Fibroblast of pulmonary artery (primary cell): Measurements from ENCODE around the gene CYP19A1.

Experiments used
- DNase-seq: peaks from one replicate; pipeline ENCODE4 v3.0.0-alpha.2; 2010; ENCODE audit warnings: low read depth
- H3K4me3 ChIP-seq: replicated peaks from 2 replicates; pipeline ENCODE4 v1.5.1; 2011; ENCODE audit warnings: low read depth, mild to moderate bottlenecking, control low read depth, low read length, moderate library complexity
- CTCF ChIP-seq: IDR thresholded peaks from 2 replicates; pipeline ENCODE4 v1.5.1; 2011; ENCODE audit warnings: mild to moderate bottlenecking, control low read depth, low read length, inconsistent platforms; ENCODE audit errors: missing control alignments

The CYP19A1 gene

GRCh38 chr15:51331141-51331540 is 7.3 kb downstream of the CYP19A1 start:
- peak; percentile 64 for DNase-seq
- H3K4me3 ChIP-seq, result no peak overlapping the region
- TF ChIP-seq CTCF, result no peak

- DNase-seq, result no peak
Observed at GRCh38 chr15:51328926-51329325, 9.5 kb downstream of the CYP19A1 start.

GRCh38 chr15:51327081-51327480 is 11.3 kb downstream of the CYP19A1 start:
- DNase-seq, result no peak
- no peak for TF ChIP-seq CTCF
- no peak overlapping the region for H3K4me3 ChIP-seq

More at GRCh38 chr15:51328926-51329325, 9.5 kb downstream of the CYP19A1 start:
- no peak for TF ChIP-seq CTCF
- H3K4me3 ChIP-seq, result no peak overlapping the region

- no peak overlapping the region for H3K4me3 ChIP-seq
- DNase-seq, result no peak
- no peak for TF ChIP-seq CTCF
Observed at GRCh38 chr15:51325167-51325566, 13.2 kb downstream of the CYP19A1 start.

- H3K4me3 ChIP-seq, result no peak overlapping the region
- no peak for TF ChIP-seq CTCF
- DNase-seq, result no peak
Observed at GRCh38 chr15:51323749-51324148, 14.6 kb downstream of the CYP19A1 start.

GRCh38 chr15:51322621-51323296 is 15.6 kb downstream of the CYP19A1 start:
- DNase-seq, result peak; percentile 68
- no peak for TF ChIP-seq CTCF
- no peak overlapping the region for H3K4me3 ChIP-seq

- no peak for DNase-seq
- no peak overlapping the region for H3K4me3 ChIP-seq
- no peak for TF ChIP-seq CTCF
Observed at GRCh38 chr15:51321316-51321715, 17.1 kb downstream of the CYP19A1 start.
